SK-N-SH treated with all-trans-retinoic acid at 6 μM for 48 hours (cell line): ENCODE data around the gene SENP3.

Experiments used
- ATAC-seq: fragments of 200-7000 bp; cut with Tn5 transposase; 3 replicates; pipeline ENCODE4 v1.9.1; 2020; ENCODE audit warnings: mild to moderate bottlenecking, moderate library complexity
- ARNTL ChIP-seq: fragments of 450-650 bp; formaldehyde crosslinking; IDR thresholded peaks from 2 replicates; pipeline ENCODE4 v1.5.0; 2020; ENCODE audit warnings: low read depth, mild to moderate bottlenecking, moderate library complexity, borderline replicate concordance
- CREB5 ChIP-seq: fragments of 250-450 bp; sonication (Bioruptor Pico); IDR thresholded peaks from 2 replicates; pipeline ENCODE4 v1.5.1; 2020; ENCODE audit warnings: low read depth, mild to moderate bottlenecking, moderate library complexity
- CSDC2 ChIP-seq: fragments of 250-450 bp; sonication (Bioruptor Pico); IDR thresholded peaks from 2 replicates; pipeline ENCODE4 v1.5.0; 2020; ENCODE audit warnings: mild to moderate bottlenecking, moderate library complexity
- CSRNP3 ChIP-seq: fragments of 250-450 bp; sonication (Bioruptor Pico); IDR thresholded peaks from 2 replicates; pipeline ENCODE4 v1.5.1; 2021; ENCODE audit warnings: mild to moderate bottlenecking, moderate library complexity
- ESRRG ChIP-seq: fragments of 250-450 bp; sonication (Bioruptor Pico); IDR thresholded peaks from 2 replicates; pipeline ENCODE4 v1.6.1; 2021; ENCODE audit warnings: mild to moderate bottlenecking
- GLIS3 ChIP-seq: fragments of 250-450 bp; sonication (Bioruptor Pico); IDR thresholded peaks from 2 replicates; pipeline ENCODE4 v1.5.0; 2020; ENCODE audit warnings: mild to moderate bottlenecking, moderate library complexity
- ISL1 ChIP-seq: fragments of 250-450 bp; sonication (Bioruptor Pico); IDR thresholded peaks from 2 replicates; pipeline ENCODE4 v2.1.2; 2022; ENCODE audit warnings: mild to moderate bottlenecking, moderate library complexity
- PATZ1 ChIP-seq: fragments of 250-450 bp; sonication (Bioruptor Pico); IDR thresholded peaks from 2 replicates; pipeline ENCODE4 v1.8.0; 2020; ENCODE audit warnings: mild to moderate bottlenecking, moderate library complexity, borderline replicate concordance
- POU6F1 ChIP-seq: fragments of 250-450 bp; sonication (Bioruptor Pico); IDR thresholded peaks from 2 replicates; pipeline ENCODE4 v1.8.0; 2021; ENCODE audit warnings: low read depth, mild to moderate bottlenecking, moderate library complexity, borderline replicate concordance
- TCF4 ChIP-seq: fragments of 250-450 bp; sonication (Bioruptor Pico); IDR thresholded peaks from 2 replicates; pipeline ENCODE4 v1.8.0; 2021; ENCODE audit warnings: mild to moderate bottlenecking, moderate library complexity, borderline replicate concordance
- TOX ChIP-seq: fragments of 250-450 bp; sonication (Bioruptor Pico); IDR thresholded peaks from 2 replicates; pipeline ENCODE4 v1.8.0; 2021; ENCODE audit warnings: mild to moderate bottlenecking, moderate library complexity, borderline replicate concordance
- TSHZ2 ChIP-seq: fragments of 250-450 bp; sonication (Bioruptor Pico); IDR thresholded peaks from 2 replicates; pipeline ENCODE4 v1.5.0; 2020; ENCODE audit warnings: mild to moderate bottlenecking, moderate library complexity
- ZC3H10 ChIP-seq: fragments of 250-450 bp; sonication (Bioruptor Pico); IDR thresholded peaks from 2 replicates; pipeline ENCODE4 v1.5.1; 2021; ENCODE audit warnings: mild to moderate bottlenecking, moderate library complexity
- ZFP3 ChIP-seq: fragments of 250-450 bp; sonication (Bioruptor Pico); IDR thresholded peaks from 2 replicates; pipeline ENCODE4 v1.5.0; 2020; ENCODE audit warnings: mild to moderate bottlenecking, moderate library complexity
- ZFP30 ChIP-seq: fragments of 450-650 bp; formaldehyde crosslinking; IDR thresholded peaks from 2 replicates; pipeline ENCODE4 v1.5.0; 2022; ENCODE audit warnings: mild to moderate bottlenecking, moderate library complexity
- ZNF565 ChIP-seq: fragments of 450-650 bp; formaldehyde crosslinking; conservative IDR thresholded peaks from 2 replicates; pipeline ENCODE4 v1.5.0; 2020; ENCODE audit warnings: low read depth, mild to moderate bottlenecking, moderate library complexity
- ZNF70 ChIP-seq: fragments of 450-650 bp; formaldehyde crosslinking; IDR thresholded peaks from 2 replicates; pipeline ENCODE4 v1.5.0; 2020; ENCODE audit warnings: mild to moderate bottlenecking, moderate library complexity
- ZNF8 ChIP-seq: fragments of 450-650 bp; formaldehyde crosslinking; IDR thresholded peaks from 2 replicates; pipeline ENCODE4 v1.5.0; 2020; ENCODE audit warnings: mild to moderate bottlenecking, moderate library complexity

SENP3 gene

GRCh38 chr17:7572588-7573323 is 11.0 kb downstream of the SENP3 start (continued):
- TF ChIP-seq TSHZ2 (CRISPR knock-in tag) (no peak), ZNF565 (CRISPR knock-in tag) (no peak), ISL1 (no peak), ZFP3 (peak; percentile 47; the same call in 1 of the 2 replicates), ESRRG (CRISPR knock-in tag) (peak; percentile 33), ZNF8 (CRISPR knock-in tag) (no peak; the same call in 1 of the 2 replicates), GLIS3 (CRISPR knock-in tag) (no peak; the same call in none of the 2 replicates), ZNF70 (CRISPR knock-in tag) (no peak; the same call in 1 of the 2 replicates), ARNTL (0 out of 2 replicates have a peak, but pooled peaks have one; percentile 4), ZC3H10 (CRISPR knock-in tag) (no peak; the same call in 1 of the 2 replicates)

GRCh38 chr17:7573324-7574080 is 11.8 kb downstream of the SENP3 start:
- ATAC-seq, result peak; percentile 44
- TF ChIP-seq CSRNP3, result no peak; the same call in 1 of the 2 replicates
- peak; percentile 23; the same call in 1 of the 2 replicates for TF ChIP-seq ZFP30 (CRISPR knock-in tag)
- TF ChIP-seq ZFP3, result no peak
- TF ChIP-seq ARNTL, result no peak
- 0 out of 2 replicates have a peak, but pooled peaks have one; percentile 15 for TF ChIP-seq CREB5 (CRISPR knock-in tag)
- TF ChIP-seq ZC3H10 (CRISPR knock-in tag), result no peak
- TF ChIP-seq CSDC2 (CRISPR knock-in tag), result no peak
- peak; percentile 62; the same call in 1 of the 2 replicates for TF ChIP-seq ESRRG (CRISPR knock-in tag)
- TF ChIP-seq ZNF70 (CRISPR knock-in tag), result no peak
- TF ChIP-seq, all 23 proteins: peak for 3

GRCh38 chr17:7574176-7574953 is 12.6 kb downstream of the SENP3 start:
- no peak for ATAC-seq
- no peak for TF ChIP-seq GLIS3 (CRISPR knock-in tag)
- no peak for TF ChIP-seq ZNF565 (CRISPR knock-in tag)
- TF ChIP-seq TOX (CRISPR knock-in tag), result no peak

GRCh38 chr17:7575481-7575883 is 13.8 kb downstream of the SENP3 start:
- no peak for ATAC-seq
- no peak for TF ChIP-seq PATZ1 (CRISPR knock-in tag)
- TF ChIP-seq ESRRG (CRISPR knock-in tag), result no peak
- no peak for TF ChIP-seq ISL1
- no peak for TF ChIP-seq CSRNP3
- TF ChIP-seq POU6F1 (CRISPR knock-in tag), result no peak
- no peak for TF ChIP-seq CREB5 (CRISPR knock-in tag)
- TF ChIP-seq ZNF70 (CRISPR knock-in tag), result no peak
- no peak for TF ChIP-seq ARNTL
- TF ChIP-seq ZFP3, result no peak
- no peak for TF ChIP-seq GLIS3 (CRISPR knock-in tag)
- TF ChIP-seq TCF4 (CRISPR knock-in tag), result no peak
